Measurements from ENCODE around the gene TSPAN4. TPM values are rescaled to one million over a fixed set of nuclear protein-coding genes. Genes with fewer than 3 reads are reported as not detected.

Gene TSPAN4
- total and polyA plus RNA-seq, 8 donors: 46.9 to 132 (median 73.8) TPM

DNA sequence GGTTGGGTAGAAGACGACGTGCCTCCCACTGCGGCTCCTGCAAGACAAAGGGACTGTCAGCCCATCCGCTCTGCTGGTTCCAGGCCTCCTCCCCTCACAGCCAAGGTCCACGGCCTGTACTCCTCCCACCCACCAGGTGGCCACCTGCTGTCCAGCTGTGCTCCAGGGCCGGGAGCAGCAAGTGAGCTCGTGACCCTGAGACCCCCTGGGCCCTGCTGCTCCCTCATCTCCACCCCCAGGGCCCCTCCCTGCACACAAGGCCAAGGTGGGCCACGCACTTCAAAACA lies 27.4 kb downstream of the TSPAN4 start:
- no peak for DNase-seq
- Histone ChIP-seq H3K27me3 (no peaks in the 10 kb centered on the region), H3K36me3 (peaks cover 0 to 21% of the 10 kb centered on the region in 2 donors), H3K27ac (no peak overlapping the region), H3K4me1 (no peaks in the 10 kb centered on the region), H3K4me3 (no peak overlapping the region), H3K9me3 (no peaks in the 10 kb centered on the region)
- intact Hi-C loops (cut with DNase I): no loop called here
- no peak for ATAC-seq
- no peak for TF ChIP-seq CTCF (IDR thresholded peaks at IDR 0.05)

- Histone ChIP-seq H3K4me1 (no peaks in the 10 kb centered on the region), H3K27ac (no peak overlapping the region), H3K4me3 (no peak overlapping the region), H3K27me3 (no peaks in the 10 kb centered on the region), H3K9me3 (no peaks in the 10 kb centered on the region), H3K36me3 (peaks cover 0 to 18% of the 10 kb centered on the region in 2 donors)
- DNase-seq: no peak
- intact Hi-C loops (cut with DNase I): no loop called here
- ATAC-seq: no peak
- TF ChIP-seq CTCF (IDR thresholded peaks at IDR 0.05): no peak
Observed at GRCh38 chr11:870418-870817, 27.8 kb downstream of the TSPAN4 start.

DNA sequence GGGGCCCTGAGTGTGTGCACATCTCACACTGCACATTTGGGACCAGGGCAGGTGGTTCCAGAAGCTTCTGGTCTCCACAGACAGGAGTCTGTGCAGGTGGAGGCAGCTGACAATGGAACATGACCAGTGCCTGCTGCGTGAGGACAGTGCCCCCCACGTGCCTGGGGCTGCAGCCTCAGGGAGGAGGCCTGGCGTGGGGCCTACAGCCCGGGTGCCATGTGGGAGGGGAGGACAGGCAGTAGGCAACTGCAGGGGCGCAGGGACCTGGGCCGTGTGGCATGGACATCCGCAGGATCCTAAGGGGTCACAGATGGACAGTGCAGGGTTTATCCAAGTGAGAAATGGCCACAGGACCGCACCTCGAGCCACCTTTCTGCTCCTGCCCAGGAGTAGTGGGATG lies 28.8 kb downstream of the TSPAN4 start:
- intact Hi-C loops (cut with DNase I): no loop called here
- no peak overlapping the region for H3K27ac ChIP-seq
- no peak for TF ChIP-seq CTCF (IDR thresholded peaks at IDR 0.05)
- DNase-seq (no peak), ATAC-seq (no peak)
- no peaks in the 10 kb centered on the region for H3K27me3 ChIP-seq
- H3K36me3 ChIP-seq: peaks cover 0 to 7% of the 10 kb centered on the region in 2 donors
- no peaks in the 10 kb centered on the region for H3K9me3 ChIP-seq
- H3K4me1 ChIP-seq: no peaks in the 10 kb centered on the region
- no peak overlapping the region for H3K4me3 ChIP-seq

DNA sequence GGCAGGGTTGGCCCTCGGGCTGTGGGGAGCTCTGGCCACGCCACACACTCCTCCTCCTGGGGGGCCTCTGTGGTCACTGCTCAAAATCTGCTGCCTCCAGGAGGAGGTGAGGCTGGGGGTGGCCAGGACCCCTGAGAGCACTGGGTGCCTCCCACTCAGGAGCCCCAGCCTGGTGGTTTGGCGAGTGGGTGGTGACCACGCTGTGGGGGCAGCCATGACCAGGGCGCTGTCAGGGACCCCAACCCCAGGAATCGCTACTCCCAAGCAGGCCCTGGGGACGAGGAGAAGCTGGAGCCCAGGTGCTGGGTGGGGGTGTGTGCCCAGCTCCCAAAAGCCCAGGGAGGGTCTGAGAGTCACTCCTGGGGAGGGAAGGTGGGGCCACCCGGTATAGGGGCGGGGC lies 30.1 kb downstream of the TSPAN4 start:
- Histone ChIP-seq H3K27me3 (no peaks in the 10 kb centered on the region), H3K4me3 (no peak overlapping the region), H3K4me1 (no peaks in the 10 kb centered on the region), H3K9me3 (no peaks in the 10 kb centered on the region), H3K36me3 (no peaks in the 10 kb centered on the region), H3K27ac (no peak overlapping the region)
- ATAC-seq (no peak), DNase-seq (no peak)
- intact Hi-C loops (cut with DNase I): no loop called here
- no peak for TF ChIP-seq CTCF (IDR thresholded peaks at IDR 0.05)

GRCh38 chr11:873706-874105 lies 31.1 kb downstream of the TSPAN4 start:
- no peaks in the 10 kb centered on the region for H3K4me1 ChIP-seq
- H3K36me3 ChIP-seq: peaks cover 0 to under 1% of the 10 kb centered on the region in 2 donors
- H3K4me3 ChIP-seq: no peak overlapping the region
- no peak for DNase-seq
- H3K9me3 ChIP-seq: no peaks in the 10 kb centered on the region
- no peak overlapping the region for H3K27ac ChIP-seq
- no peaks in the 10 kb centered on the region for H3K27me3 ChIP-seq
- intact Hi-C loops (cut with DNase I): no loop called here
- no peak for ATAC-seq
- no peak for TF ChIP-seq CTCF (IDR thresholded peaks at IDR 0.05)
